Subcutaneous adipose tissue (tissue), 4 donors: ENCODE results near the gene TTC27. TPM values are rescaled to one million over a fixed set of nuclear protein-coding genes. Genes with fewer than 3 reads are reported as not detected.

Experiments
- total RNA-seq, 4 donors: library from RNA; depleted of rRNA; stranded (reverse); fragments of >200 nt; gene quantifications; one replicate each; pipeline ENCODE4 v1.1.0, GENCODE V29; 2016
- TF ChIP-seq, protein P1 (sequence below): fragments of 450-650 bp; IDR thresholded peaks from one replicate; pipeline ENCODE4 v1.5.1; 2016; ENCODE audit warnings: low read depth, mild to moderate bottlenecking, control low read depth, antibody characterized with exemption, moderate library complexity

The TTC27 gene
- total RNA-seq, 4 donors from 2014 or later, result 13.6 to 18.6 (median 15.5) TPM

GRCh38 chr2:32735348-32735747 is 107.5 kb downstream of the TTC27 start:
- TF ChIP-seq, protein P1, sequence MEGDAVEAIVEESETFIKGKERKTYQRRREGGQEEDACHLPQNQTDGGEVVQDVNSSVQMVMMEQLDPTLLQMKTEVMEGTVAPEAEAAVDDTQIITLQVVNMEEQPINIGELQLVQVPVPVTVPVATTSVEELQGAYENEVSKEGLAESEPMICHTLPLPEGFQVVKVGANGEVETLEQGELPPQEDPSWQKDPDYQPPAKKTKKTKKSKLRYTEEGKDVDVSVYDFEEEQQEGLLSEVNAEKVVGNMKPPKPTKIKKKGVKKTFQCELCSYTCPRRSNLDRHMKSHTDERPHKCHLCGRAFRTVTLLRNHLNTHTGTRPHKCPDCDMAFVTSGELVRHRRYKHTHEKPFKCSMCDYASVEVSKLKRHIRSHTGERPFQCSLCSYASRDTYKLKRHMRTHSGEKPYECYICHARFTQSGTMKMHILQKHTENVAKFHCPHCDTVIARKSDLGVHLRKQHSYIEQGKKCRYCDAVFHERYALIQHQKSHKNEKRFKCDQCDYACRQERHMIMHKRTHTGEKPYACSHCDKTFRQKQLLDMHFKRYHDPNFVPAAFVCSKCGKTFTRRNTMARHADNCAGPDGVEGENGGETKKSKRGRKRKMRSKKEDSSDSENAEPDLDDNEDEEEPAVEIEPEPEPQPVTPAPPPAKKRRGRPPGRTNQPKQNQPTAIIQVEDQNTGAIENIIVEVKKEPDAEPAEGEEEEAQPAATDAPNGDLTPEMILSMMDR, result no peak

GRCh38 chr2:32738939-32739338 is 111.1 kb downstream of the TTC27 start:
- TF ChIP-seq, protein P1, result no peak

DNA sequence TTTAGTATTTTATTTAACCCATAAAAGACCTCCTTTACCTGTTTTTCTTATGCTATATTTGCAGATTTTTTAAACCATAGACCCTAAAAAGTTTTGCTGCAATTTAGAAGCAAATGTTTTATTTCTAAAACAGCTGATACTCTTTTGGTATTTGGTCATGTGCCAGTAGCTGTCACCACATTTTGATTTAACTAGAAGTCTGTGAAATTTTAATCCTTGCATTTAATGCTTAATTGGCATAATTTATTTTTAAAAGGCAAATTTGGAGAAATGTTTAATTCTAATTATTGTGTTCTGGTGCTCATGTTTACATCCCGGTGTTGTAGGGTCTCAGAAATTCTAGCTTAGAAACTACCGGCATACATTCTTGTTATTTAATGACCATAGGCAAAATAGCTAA is 111.8 kb downstream of the TTC27 start:
- TF ChIP-seq, protein P1, result no peak

DNA sequence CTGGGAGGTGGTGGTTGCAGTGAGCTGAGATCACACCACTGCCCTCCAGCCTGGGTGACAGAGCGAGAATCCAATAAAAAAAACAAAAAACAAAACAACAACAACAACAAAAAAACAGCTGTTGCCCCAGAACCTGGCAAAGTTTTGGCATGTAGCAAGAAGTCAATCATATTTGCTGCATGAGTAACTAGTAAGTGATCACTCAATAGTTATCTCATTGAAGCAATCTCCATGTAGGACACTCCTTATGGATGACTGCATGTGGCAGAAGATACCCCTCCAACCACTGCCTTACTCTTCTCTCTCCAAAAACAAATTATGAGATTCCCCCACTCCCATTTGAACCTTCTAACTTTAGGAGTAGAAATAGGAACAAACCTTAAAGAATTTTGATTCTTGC is 113.7 kb downstream of the TTC27 start:
- TF ChIP-seq, protein P1, result no peak

DNA sequence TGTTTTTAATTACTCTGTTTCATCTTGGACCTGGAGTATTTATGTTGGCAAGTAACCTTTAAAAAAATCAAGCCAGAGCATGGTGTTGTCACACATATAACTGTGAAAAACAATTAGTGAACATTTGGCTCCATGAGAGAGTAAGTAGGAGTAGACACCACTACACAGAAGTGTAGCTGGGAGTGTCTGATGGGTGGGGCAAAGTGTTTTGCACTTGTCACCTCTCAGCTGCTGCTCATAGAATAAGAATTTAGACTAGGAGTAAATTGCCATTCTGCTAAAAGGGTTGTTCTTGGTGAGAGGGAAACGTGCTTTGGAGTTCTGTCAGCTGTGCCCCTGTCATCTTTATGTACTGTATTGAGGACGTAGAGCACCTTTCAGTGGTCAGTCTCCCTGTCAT is 114.5 kb downstream of the TTC27 start:
- TF ChIP-seq, protein P1, result no peak

- TF ChIP-seq, protein P1, result no peak
These were observed 115.8 kb downstream of the TTC27 start for GRCh38 chr2:32743480-32744236.

GRCh38 chr2:32745191-32745590 is 117.3 kb downstream of the TTC27 start:
- TF ChIP-seq, protein P1, result no peak
